Measurements from ENCODE around the gene PAX7.
"Not testable (repeated sequence)": the region's sequence is repeated elsewhere in the genome, so short reads cannot be mapped to it uniquely, and the experiment has no call there.

The PAX7 gene

GRCh38 chr1:18734461-18735223 is 104.0 kb downstream of the PAX7 start:
- no peak for DNase-seq

- no peak for DNase-seq
Measured at GRCh38 chr1:18735224-18735997, 104.8 kb downstream of the PAX7 start.

- no peak for DNase-seq
Measured at GRCh38 chr1:18736958-18737357, 106.3 kb downstream of the PAX7 start.

- DNase-seq = no peak
Measured at GRCh38 chr1:18738126-18738525, 107.5 kb downstream of the PAX7 start.

GRCh38 chr1:18738617-18739016 is 108.0 kb downstream of the PAX7 start:
- DNase-seq = no peak

GRCh38 chr1:18739408-18739807 is 108.8 kb downstream of the PAX7 start:
- no peak for DNase-seq

GRCh38 chr1:18739897-18740296 is 109.3 kb downstream of the PAX7 start:
- DNase-seq = no peak

- DNase-seq = no peak
Measured at GRCh38 chr1:18740617-18741016, 110.0 kb downstream of the PAX7 start.

GRCh38 chr1:18743233-18743632 is 112.6 kb downstream of the PAX7 start:
- DNase-seq = no peak

- not testable (repeated sequence) for DNase-seq
Measured at GRCh38 chr1:18744381-18744780, 113.7 kb downstream of the PAX7 start.

- no peak for DNase-seq
Measured at GRCh38 chr1:18746981-18747380, 116.3 kb downstream of the PAX7 start.

- DNase-seq = no peak
Measured at GRCh38 chr1:18747671-18748070, 117.0 kb downstream of the PAX7 start.

GRCh38 chr1:18748435-18748834 is 117.8 kb downstream of the PAX7 start:
- no peak for DNase-seq

- DNase-seq = no peak
Measured at GRCh38 chr1:18749569-18749968, 118.9 kb downstream of the PAX7 start.

- DNase-seq = no peak
Measured at GRCh38 chr1:18750600-18750999, 120.0 kb downstream of the PAX7 start.

- no peak for DNase-seq
Measured at GRCh38 chr1:18751425-18751824, 120.8 kb downstream of the PAX7 start.

GRCh38 chr1:18752409-18752808 is 121.8 kb downstream of the PAX7 start:
- no peak for DNase-seq

- no peak for DNase-seq
Measured at GRCh38 chr1:18760156-18760555, 129.5 kb downstream of the PAX7 start.

- no peak for DNase-seq
Measured at GRCh38 chr1:18761948-18762840, 131.5 kb downstream of the PAX7 start.

- DNase-seq = no peak
Measured at GRCh38 chr1:18764362-18764761, 133.7 kb downstream of the PAX7 start.

- DNase-seq = no peak
Measured at GRCh38 chr1:18765725-18766124, 135.1 kb downstream of the PAX7 start.

- DNase-seq = no peak
Measured at GRCh38 chr1:18766328-18766727, 135.7 kb downstream of the PAX7 start.

GRCh38 chr1:18767576-18767975 is 136.9 kb downstream of the PAX7 start:
- not testable (repeated sequence) for DNase-seq
